GM21367 (cell line): ENCODE data around the gene GPATCH11.

Experiments
- ATAC-seq: cut with Tn5 transposase; IDR thresholded peaks from one replicate; pipeline ENCODE4 v1.9.1; 2021; ENCODE audit not compliant: unreplicated experiment

Gene GPATCH11

DNA sequence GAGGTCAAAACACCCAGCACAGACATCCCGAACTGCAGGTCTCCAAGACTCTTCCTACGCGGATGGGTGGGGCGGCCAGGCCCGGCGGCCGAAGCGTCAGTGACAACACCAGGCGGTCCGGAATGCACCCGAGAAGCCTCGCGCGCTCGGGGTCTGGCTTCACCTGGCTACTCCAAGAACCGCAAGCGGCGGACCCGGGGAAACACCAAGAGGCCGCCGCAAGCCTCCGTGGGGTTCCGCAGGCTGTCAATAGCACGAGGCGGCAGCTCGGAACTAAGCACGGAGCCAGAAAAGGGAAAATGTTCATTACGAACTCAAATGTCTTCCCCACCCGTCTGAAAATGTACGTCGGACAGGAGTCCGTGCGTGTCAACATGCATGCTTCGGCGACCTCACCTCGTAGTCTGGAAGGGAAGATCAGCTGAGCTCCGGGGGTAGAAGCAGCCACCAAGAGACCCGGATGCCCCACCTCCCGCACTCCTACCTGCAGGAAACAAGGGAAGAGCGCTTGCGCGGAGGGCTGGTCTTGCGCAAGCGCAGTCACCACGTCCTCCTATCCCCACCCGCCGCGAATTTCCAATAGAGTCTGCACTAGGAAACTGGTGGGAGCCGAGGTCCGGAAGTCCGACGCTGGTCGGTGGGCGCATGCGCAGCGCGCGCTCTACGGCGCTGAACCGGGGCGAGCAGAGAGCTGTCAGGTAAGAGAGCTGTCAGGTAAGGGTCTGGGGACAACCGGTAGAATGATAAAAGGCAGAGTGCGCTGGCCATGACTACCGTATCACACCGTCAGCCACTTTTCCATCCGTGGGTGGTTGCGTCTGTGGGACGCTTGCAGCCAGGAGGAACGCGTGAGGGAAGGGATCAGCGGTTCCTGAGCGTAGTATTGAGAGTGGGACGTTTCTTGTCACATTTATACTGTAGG is at the start of gene GPATCH11, which contains the start of gene HEATR5B:
Gene GPATCH11 (plus strand): TSS at position 646 of the 922 bp plus-strand sequence. CDS start 3,864 bp downstream, outside the sequence.
Gene HEATR5B (minus strand): TSS at position 500 of the 922 bp plus-strand sequence. CDS start 958 bp downstream, outside the sequence.
- peak; percentile 80 for ATAC-seq

DNA sequence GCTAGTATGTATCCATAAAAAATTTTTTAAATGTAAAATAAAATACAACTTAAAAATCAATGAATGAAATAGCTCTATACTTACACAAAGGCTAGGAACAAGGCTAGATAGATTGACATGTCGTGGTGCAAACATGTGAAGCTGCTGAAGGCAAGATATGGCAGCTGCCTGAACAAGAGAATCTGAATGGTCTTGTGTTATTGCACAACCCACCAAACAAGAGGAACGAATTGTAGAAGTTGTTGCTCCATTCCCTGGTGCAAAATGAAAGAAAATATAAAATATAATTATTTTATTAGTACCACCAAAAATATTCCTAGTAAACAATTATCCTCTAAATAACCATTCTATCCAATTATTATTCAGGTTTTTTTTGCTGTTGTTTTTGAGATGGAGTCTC is 46.5 kb upstream of the GPATCH11 start:
- ATAC-seq: no peak

DNA sequence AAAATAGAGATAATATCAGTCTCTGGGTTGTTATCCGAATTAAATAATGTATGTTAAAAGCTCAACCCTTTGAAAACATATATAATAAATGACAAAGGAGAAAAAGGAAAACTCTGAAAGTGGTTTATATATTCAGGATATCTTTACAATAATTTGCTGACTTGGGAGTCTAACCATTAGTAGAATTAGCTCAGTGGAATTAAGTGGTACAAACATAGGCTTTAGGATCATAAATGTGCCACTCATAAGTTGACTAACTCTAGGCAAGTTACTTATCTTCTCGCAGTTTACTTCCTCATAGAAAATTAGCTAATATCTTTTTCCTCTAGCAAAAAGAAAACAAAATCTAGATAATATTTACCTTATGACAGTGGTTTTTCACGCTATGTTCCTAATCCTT is 44.7 kb upstream of the GPATCH11 start:
- ATAC-seq: no peak

DNA sequence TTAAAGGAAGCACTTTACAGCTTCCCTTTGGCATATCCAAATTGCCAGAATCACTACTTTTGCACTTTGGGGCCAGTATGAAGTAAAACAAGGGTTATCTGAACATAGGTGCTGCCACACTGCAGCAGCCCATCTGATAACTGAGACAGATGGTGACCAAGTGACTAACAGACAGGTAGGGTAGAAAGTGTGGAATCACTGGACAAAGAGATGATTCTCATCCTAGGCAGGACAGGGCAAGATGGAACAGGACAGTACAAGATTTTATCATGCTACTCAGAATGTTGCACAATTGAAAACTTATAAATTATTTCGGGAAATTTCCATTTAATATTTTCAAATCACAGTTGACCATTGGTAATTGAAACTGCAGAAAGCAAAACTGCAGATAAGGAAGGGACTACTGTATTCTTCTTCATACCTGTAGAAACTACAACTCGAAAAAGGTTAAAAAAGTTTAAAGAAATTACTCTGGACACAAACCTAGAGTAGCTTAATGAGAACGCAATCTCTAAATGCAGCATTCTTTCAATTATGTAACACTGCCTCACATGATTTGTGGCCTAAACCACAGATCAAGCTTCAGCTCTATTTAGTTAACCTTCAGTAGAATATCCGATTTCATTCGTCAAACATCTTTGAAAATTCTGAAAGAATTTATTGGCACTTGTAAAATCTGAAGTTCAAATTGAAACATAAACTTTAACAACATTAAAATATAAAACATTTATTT is 31.6 kb upstream of the GPATCH11 start:
- ATAC-seq: no peak

DNA sequence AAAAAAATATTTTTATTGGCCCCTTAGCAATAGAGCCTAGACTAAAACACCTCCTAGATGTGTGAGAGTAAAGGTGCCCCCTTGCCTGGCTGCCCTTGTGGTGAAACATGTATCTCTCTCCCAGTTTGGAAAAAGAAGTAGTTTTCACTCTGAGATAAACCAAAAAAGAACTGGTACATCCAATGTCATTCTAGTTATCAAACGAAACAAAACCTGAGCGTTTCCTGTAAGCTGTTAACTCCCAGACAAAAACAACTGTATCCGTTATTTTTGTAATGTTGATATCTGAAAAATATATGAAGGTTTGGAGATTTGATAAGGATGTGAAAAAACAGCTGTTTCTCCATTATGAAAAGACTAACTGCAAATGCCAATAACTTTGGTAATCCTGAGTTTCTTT is 24.5 kb upstream of the GPATCH11 start:
- no peak for ATAC-seq

DNA sequence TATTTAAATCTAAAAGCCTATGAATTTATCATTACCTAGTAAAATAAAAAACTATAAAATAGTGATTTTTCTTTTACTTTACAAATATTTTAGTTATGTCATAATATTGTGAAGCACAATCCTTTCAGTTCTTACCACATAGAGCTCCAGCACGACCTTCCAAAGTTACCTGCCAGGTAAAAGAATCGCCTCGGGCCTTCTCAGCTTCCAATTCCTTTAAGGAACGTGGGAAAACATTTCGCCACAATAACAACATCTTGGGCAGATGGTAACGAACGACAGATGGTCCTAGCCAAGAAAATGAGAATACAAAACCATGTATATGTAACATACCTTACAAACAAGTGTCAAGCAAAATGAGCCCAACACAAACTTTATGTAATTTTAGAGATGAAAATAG is 23.9 kb upstream of the GPATCH11 start:
- ATAC-seq: no peak

DNA sequence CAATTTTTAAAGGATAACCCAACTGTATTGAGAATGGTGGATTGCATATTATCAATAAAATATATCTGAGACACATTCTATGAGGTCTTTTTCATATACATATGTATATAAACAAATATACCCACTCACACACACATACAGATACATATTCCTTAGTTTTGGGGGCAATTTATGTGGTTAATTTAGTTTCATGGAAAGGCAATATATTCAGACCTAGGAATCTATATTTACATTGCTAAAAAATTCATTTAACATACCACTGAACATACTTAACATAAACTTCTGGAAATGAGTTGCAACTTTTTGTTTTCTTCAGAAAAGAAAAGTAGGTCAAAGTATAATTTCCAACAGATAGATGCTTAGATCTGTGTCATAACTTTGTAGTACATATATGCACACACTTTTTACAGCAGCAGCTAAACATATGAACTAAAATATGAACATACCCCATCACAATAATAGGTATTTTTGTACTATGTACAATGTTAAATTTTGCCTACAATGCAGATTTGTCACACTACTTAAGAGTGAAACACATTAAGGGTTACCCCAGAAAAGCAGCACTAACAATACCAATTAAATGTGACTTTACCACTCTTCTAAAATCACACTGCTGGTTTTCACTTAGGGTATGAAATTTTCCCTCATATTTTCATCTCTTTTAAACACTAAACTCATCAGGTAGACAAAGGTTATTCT is 23.2 kb upstream of the GPATCH11 start:
- ATAC-seq: no peak

DNA sequence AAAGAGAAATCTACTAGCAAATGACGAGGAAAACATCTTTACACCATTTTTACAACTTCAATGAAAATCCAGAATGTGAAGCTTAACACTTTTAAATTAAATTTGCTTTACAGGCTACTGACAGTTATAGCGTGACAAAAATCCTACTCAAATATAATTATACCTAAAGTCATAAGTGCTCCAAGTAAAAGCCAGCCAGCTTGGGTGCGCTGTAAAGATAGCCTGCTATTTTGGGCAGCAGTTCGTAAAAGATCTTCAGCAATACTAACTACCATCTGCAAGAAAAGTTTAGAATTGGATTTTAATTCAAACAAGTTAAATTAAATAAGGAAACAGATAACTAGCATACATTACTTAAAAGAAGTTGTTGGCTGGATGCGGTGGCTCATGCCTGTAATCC is 22.5 kb upstream of the GPATCH11 start:
- no peak for ATAC-seq

DNA sequence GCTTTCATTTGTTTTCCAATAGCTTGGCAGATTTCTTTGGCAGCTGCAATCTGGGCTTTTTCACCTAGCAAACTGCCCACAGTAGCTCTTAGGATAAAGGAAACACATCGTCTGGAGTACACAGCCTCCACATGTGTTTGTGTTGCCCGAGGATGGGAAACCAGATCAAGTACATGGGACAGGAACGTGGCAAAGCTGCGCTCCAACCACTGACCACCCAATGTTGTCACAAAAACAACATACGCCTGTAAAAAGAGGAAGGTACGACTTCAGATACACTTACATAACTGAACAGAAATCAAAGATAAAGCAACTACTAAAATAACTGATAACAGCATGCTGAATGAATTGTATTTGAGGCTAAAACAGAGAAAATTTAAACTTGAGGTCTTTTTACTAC is 15.6 kb upstream of the GPATCH11 start:
- no peak for ATAC-seq

DNA sequence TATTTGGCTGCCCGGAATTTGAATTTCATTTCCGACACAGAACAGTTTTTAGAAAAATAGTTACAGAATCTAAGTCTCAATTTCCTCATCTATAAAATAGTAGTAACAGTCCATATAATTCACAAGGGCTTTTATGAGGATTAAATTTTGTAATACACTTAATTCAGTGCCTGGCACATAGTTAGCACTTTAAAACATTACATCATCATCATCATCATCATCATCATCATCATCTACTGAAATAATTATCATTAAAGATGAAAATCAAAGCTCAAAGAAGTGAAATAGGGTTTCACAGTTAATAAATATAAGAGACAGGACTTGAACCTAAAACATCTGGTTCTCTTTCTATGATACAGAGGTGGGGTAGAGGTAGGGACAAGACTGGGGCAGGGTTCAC is 13.4 kb upstream of the GPATCH11 start:
- ATAC-seq: no peak

DNA sequence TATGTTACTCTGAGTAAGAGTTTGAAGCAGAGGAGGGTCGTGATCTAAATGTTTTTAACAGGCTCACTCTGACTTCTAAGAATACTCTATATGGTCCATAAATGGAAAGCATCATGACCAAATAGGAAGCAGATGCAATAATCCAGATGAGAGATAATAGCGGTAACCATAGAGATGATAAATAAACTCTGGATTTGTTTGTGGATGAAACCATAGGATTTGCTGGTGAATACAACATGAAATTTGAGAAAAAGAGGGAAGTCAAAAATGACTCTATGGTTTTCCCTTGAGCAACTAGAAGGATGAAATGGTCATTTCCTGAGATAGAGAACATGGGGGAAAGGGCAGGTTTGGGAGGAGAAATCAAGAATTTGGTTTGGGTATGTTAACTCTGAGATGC is 4.1 kb upstream of the GPATCH11 start:
- ATAC-seq: no peak

DNA sequence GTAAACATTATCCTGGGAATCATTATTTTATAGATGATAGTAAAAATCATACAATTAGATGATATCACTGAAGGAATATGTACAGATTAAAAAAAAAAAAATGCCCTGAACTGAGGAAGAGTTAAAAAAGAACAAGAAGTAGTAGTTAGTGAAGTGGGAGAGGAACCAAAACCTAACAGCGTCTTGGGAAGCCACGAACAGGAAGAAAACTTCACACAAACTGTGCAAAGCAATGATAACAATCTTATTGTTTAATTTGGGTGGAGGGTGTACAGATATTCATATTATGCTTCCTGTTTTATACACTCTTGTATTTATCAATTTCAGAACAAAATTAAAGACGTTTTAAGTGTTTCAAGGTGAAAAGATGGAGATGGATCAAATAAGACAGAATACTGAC is 3.6 kb upstream of the GPATCH11 start:
- no peak for ATAC-seq

DNA sequence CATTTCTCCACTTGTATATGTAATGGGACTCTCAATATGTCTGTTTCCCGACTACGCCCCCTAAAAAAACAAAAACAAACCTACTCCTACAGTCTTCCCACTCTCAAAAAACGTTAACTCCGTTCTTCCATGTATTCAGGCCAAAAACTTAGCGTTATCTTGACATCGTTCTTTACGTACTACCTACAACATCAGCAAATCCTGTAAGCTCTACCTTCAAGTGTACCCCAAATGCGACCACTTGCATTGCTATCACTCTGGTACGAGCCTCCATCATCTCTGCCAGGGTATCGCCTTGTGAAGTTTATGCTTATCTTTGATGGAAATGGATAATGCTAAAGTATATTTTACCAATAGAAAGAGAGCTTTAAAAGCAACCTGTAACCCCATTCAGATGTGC is 479 bp downstream of the GPATCH11 start:
- no peak for ATAC-seq

DNA sequence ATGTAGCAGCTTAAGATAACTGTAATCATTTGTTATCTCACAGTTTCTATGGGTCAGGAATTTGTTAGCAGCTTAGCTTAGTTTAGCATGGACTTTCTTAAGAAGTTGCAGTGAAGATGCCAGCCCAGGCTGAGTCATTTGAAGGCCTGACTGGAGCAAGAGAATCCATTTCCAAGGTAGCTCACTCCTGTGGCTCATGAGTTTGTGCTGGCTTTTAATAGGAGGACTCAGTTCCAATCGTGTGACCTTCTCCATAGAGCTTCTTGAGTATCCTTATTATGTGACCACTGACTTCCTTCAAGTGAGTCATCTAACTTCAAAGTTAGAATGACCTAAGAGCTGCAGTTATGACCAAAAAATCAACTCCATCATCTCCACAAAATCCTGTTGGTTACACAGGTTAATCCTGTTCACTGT is 1.4 kb downstream of the GPATCH11 start:
- ATAC-seq: no peak

DNA sequence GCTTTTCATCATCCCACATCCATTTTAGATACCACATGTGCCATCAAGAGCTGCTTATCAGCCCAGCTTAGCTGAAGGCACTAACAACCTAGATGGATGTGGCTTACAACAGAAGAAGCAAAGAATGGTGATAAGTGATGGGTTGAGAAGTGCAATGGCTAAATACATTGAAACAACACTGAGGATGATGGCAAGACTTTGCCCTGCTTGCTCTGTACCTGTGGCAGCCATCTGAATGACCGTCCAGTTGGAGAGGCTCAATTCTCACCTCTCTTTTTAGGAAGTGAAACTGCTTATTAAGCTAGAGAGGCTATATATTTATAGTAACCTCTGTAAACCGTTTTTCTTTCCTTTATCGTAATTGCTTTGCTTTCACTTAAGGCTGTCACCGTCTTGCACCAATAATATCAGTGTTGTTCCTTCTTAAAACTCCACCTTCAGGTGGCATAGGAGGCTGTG is 5.7 kb downstream of the GPATCH11 start:
- peak; percentile 80 for ATAC-seq

DNA sequence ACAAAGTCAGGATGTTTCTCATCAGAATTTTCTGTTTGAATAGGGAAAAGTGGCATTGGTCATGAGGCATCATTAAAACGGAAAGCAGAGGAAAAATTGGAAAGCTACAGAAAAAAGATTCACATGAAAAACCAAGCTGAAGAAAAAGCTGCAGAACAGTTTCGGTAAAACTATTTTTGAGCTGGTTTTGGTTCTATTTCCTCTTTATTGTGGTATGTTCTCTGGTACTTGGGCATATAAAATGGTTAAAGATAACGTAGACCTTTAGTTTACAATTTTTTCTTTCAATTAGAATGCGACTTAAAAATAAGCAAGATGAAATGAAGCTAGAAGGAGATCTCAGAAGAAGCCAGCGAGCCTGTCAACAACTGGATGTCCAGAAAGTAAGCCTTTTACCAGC is 7.6 kb downstream of the GPATCH11 start:
- ATAC-seq: peak; percentile 40

DNA sequence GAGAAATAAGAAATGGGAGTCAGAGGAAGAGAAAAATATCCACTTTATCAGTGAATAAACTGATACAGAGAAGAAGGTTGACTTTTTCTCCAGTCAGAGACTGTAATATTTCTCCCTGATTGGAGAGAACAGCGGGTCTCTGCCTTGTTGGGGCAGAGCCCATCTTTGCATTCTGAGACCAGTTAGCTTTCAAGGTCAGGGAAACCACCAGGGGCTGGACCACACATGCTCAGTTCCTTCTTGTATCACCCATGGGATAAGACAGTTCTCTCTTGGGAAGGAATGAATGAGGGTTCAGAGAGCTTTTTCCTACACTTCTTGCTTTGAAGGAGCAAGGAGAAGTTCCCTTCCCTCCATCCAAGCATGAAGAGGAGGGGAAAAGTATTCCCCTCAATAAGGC is 12.2 kb downstream of the GPATCH11 start:
- no peak for ATAC-seq

DNA sequence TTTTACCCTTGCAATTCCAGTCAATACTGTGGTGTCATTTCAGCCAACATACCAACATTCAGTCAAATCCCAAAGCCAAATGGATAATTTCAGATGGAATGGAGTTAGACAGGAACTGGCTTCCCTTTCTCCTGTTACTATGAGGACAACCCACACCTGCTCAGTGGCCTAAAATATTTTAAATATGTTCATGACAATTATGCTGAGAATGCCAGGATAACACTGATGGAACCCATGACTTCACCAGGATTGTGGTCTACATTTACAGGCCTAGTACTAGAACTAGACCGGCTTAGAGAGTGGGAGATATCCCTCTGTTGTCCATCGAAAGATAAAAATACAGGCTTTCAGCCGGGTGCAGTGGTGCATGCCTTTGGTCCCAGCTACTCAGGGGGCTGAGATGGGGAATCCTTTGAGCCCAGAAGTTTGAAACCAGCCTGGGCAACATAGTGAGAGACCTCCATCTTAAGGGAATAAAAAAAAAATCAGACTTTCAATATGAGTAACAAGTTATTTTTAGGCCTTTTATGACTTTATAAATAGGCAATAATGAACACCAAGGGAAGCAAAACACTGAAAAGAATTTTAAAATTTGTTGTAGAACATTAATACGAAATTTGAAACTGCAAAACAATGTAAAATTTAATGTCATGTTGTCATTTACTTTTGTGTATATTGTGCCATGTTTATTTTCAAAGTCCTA is 14.2 kb downstream of the GPATCH11 start:
- ATAC-seq: no peak

DNA sequence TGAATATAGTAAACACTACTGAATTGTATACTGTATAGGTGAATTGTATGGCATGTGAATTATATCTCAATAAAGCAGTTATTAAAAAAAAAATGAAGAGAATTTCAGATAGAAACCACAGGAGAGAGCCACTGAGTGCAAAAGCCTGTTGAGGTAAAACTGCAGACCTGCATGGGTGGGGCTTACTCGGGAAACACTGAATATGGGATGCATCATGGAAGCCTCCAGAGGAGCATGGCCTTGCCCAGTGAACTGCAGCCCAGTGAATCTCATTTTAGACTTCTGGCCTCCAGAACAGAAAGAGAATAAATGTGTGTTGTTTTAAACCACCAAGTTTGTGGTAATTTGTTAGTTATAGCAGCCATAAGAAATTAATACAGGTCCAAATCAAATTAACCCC is 15.7 kb downstream of the GPATCH11 start:
- ATAC-seq: no peak

DNA sequence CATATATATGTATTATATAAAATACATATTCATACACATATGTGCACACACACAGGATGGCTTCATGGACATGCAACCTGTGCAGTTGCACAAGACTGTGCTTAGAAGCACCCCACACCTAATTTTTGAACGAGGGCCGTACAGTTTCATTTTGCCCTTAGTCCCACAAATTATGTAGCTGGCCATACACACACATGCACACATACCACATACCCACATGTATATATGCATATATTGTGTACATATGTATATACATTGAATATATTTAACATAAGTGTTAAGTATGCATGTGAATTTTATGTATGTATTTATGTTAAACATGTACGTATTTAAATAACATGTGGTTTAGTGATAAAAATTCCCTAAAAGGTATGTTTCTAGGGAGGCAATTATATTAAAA is 18.3 kb downstream of the GPATCH11 start:
- no peak for ATAC-seq

DNA sequence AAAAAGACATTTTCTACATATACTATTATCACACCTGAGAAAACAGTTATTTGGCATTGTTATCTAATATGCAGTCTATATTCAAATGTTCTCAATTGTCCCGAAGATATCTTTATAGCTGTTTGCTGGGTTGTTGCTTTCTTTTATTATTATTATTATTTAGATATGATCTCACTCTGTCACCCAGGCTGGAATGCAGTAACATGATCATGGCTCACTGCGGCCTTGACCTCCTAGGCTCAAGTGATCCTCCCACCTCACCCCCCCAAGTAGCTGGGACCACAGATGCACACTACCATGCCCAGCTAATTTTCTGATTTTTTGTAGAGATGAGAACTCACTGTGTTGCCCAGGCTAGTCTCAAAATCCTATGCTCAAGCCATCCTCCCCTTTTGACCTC is 19.9 kb downstream of the GPATCH11 start:
- no peak for ATAC-seq
